ENCODE data around the gene DIPK1A.

DIPK1A gene

GRCh38 chr1:92952714-92953113, 8.5 kb downstream of the DIPK1A start:
- no peak for DNase-seq (ENCODE audit: low spot score)

- no peak for DNase-seq (ENCODE audit: low spot score)
Observed at GRCh38 chr1:92951141-92951582, 10.1 kb downstream of the DIPK1A start.

GRCh38 chr1:92949937-92950817, 11.1 kb downstream of the DIPK1A start:
- DNase-seq (ENCODE audit: low spot score): peak; percentile 66

GRCh38 chr1:92948071-92948470, 13.2 kb downstream of the DIPK1A start:
- no peak for DNase-seq (ENCODE audit: low spot score)

DNA sequence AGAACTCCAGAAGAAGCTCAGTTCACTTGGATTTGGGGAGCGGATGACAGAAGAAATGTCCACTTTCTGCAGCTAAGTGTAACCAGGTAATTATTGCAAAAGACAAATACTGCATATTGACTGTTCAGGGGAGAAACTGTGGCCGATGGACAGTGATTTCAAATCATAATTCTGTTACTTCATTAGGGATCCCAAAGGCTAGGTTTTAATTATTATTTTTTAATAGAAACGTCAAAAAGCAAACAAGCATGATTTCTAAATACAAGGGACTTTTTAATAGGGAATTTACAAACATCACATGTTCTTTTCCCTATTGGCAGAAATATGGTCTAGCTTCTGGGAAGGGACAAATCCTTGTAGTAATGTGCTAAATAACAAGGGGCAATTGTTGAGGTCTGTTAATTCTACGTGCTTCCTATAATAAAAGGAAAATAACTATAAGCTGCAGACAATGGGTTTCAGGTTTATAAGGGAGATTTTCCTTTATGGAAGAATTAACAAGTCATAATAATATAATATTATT, 15.5 kb downstream of the DIPK1A start:
- DNase-seq (ENCODE audit: low spot score): peak; percentile 70

DNA sequence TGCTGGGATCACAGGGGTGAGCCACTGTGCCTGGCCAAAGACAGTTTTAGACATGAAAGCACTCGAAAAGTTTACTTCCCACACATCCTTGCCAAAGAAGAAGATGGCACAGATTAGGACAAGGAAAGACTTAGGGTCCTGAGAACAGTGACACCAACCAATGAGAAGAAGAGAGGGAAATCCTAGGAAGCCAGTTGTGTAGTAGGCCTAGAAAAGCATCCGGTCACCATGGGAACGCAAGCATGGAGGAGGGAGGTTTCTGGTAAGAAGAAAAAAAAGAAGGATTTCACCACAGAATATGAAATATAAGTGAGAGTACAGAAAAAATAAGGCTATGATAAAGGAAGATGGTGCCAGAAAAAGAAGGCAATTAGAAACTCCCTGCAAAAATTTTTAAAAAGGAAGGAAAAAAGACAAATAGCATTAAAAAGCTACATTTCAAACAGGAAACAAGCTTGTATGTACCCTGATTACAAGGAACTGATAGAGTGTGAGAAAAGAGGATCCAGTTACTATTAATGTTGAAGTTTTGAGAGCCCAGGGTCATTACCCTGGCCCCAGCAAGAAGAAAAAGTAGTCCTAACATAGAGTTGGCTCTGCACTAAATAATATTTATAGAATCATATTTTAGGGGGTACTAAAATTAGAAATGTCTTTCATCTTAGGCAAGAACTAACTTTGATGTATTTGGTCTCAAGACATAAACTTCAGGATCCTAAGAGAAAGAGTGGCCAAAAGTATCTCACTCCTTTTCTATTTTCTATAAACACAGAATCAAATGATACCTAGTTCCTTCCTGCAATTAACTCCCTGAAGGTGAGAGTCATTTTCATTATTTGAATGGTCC, 16.1 kb downstream of the DIPK1A start:
- DNase-seq (ENCODE audit: low spot score): peak; percentile 65

GRCh38 chr1:92943502-92943847, 17.8 kb downstream of the DIPK1A start:
- DNase-seq (ENCODE audit: low spot score): no peak

- no peak for DNase-seq (ENCODE audit: low spot score)
Observed at GRCh38 chr1:92940541-92940940, 20.7 kb downstream of the DIPK1A start.

DNA sequence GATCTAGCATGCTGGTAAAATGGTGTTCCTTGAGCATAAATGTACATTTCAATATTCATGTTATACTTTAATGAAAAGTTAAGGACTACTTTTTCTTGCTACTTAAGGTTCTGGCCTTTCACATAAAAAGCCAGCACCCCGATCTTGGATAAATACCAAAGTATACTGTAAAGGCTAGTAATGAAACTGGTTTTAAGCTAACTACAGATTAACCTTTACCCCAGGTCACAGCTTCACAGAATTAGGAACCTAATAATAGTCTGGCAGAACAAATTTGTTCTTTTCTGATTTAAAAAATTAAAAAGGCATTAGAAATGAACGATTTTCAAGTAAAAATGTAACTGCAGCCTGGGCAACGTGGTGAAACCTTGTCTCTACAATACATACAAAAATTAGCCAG, 23.5 kb downstream of the DIPK1A start:
- no peak for DNase-seq (ENCODE audit: low spot score)

- no peak for DNase-seq (ENCODE audit: low spot score)
Observed at GRCh38 chr1:92936865-92937264, 24.4 kb downstream of the DIPK1A start.

- DNase-seq (ENCODE audit: low spot score): peak; percentile 82
Observed at GRCh38 chr1:92934395-92935378, 26.6 kb downstream of the DIPK1A start.

DNA sequence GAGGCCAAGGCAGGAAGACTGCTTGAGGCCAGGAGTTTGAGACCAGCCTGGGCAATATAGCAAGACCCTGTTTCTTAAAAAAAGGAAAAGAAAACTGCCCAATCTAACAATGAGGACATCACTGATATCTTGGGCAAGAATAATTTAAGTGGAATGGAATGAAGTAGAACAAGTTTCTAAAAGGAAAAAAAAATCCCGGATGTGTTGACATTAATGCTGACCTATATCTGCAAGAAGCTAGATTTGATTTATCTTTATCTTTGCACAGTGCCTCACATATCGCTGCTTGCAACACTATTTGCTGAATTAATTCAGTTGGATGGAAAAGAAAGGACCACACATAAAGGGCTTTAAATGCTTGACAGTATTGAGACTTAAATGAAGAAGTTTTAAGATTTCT, 27.8 kb downstream of the DIPK1A start:
- no peak for DNase-seq (ENCODE audit: low spot score)

DNA sequence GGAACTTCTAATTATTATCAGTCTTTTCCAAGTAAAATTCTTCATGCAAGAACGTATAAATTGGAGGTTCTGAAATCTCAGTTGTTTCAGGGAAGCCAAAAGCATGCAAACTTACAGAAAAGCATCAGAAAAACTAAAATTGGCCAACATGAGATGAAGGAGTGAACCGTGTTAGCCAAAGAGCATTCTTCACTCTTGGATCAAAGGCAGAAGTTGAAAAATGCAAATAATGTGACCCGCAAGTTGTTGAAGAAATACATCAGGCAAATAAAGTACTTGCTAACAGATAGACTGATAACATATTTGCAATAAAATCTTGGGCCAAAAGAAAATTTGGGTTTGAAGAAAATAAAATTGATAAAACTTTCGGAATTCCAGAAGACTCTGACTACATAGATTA, 29.6 kb downstream of the DIPK1A start:
- DNase-seq (ENCODE audit: low spot score): no peak

GRCh38 chr1:92929461-92929860, 31.8 kb downstream of the DIPK1A start:
- DNase-seq (ENCODE audit: low spot score): no peak

DNA sequence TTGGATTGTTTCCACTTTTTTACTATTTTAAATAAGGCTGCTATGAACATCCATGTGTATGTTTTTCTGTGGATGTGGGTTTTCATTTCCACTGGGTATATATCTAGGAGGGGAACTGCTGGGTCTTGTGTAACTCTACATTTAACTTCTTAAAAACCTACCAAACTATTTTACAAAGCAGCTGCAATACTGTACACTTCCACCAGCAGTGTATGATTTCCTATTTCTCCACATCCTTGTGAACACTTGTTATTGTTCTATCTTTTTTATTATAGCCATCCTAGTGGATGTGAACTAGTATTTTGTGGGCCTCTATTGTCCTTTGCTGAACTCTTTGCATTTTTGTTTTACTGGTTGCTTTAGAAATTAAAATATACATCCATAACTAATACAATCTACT, 33.4 kb downstream of the DIPK1A start:
- DNase-seq (ENCODE audit: low spot score): no peak

DNA sequence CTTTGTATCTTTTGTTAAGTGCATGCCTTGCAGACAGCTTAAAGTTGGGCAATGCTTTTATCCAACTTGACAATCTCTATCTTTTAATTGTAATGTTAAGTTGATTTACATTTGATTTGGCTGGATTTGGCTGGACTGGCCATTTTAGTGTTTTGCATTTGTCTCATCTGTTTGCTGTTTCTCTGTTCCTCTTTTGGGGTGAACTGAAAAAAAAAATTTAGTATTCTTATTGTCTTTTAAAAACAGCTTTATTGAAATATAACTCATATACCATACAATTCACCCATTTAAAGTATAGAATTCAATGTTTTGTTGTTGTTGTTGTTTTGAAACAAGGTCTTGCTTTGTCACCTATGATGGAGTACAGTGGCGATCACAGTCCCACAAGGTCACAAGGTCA, 34.4 kb downstream of the DIPK1A start:
- DNase-seq (ENCODE audit: low spot score): no peak

- DNase-seq (ENCODE audit: low spot score): no peak
Observed at GRCh38 chr1:92924501-92924900, 36.8 kb downstream of the DIPK1A start.

DNA sequence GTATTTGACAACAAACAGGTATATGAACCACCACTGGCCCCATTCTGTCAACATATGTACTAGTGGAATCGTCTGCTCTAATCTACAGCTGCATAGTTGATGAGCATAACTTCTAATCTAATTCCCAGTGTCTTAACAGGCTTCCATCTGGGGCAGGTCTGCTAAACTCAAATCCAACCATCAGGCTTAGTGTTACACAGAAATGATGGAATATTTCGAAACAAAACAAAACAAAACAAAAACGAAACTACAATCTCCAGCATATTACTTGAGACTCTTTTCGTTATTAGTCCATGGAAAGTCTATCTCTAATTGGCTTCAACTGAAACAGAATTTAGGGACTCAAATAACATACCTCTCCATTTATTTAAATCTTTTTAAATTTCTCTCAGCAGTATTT, 37.6 kb downstream of the DIPK1A start:
- no peak for DNase-seq (ENCODE audit: low spot score)

DNA sequence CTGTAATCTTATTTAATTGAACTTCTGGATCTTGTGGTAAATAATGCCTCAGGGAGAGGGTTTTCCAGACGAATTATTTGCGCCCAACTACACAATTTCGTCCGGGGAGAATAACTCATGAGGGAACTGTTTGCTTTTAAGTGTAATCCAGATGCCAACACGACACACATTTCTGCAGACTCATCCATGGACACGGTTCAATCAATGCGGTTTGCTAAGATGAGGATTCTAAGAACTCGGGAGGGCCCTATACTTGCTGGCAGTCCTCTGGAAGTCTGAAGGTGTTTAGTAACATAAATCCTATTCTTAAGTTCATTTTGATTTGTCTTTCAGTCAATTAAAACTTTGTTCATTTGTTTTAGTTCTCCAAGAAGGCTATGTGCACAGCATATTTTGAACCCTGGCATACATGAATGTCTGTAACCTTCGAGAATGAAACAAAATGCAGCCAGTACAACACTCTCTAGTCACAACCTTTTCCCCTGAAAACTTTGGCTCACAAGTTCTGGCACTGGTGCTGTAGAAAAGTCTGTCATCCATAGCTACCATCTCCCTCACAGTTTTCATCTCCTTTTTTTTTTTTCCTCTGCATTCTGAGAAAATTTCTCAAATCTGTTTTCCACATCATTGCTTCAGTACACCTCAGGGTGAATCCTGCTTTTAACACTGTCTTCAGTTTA, 38.8 kb downstream of the DIPK1A start:
- DNase-seq (ENCODE audit: low spot score): no peak

DNA sequence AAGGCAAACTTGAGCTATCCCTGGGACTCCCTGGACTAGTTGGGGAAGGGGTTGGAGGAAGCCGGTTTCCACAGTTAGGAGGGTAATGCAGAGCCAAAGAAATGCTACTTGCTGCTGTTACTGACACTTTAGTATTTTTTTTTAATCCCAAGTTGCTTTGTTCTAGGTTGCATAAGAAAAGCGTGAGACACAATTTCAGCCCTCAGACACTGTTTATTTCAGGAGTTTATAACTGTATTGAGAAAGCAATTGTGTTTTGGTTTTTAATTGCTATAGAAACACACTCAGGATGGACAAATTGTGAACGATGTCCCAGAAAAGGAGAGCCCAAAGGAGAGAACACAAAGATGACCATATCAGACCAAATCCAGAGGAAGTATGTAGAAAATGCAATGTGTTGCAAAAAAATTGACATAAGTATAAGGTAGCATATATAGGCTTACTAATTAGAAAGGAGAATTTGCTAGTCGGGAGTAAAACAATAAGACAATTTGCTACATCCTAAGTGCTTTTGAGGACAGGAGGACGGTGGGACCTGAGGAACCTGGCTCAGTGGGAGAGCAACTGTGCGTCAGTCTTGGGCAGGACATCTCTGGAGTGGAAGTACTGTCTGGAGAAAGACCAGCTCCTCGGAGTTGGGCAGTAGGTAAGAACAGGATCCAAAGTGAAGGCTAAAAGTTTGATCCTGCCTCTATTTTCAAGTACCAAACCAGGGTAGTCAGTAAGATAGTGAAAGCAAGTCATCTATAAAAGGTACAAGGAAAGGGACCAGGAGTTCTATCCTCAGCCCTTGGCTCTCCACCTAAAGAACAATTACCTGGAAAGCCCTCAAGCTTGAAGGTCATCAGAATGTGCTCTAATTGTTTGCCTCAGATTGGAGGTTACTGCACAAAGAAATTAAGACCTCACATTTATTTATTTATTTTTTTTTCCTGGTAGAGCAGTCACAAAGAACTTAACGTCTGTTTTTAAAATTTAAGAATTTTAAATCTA, 39.9 kb downstream of the DIPK1A start:
- no peak for DNase-seq (ENCODE audit: low spot score)

Data from globus pallidus (tissue), 1 donor.